HepG2 (cell line): ENCODE results near the gene SLC25A11. TPM values are rescaled to one million over a fixed set of nuclear protein-coding genes. Genes with fewer than 3 reads are reported as not detected.

Source experiments
- AGO1 ChIP-seq: fragments of 200-400 bp; formaldehyde crosslinking; IDR thresholded peaks from 2 replicates; pipeline ENCODE4 v1.6.1; 2017; ENCODE audit warnings: mild to moderate bottlenecking, low read depth, low read length, moderate library complexity; ENCODE audit not compliant: poor library complexity, severe bottlenecking
- DR1 ChIP-seq: sonication (generic); formaldehyde crosslinking; IDR thresholded peaks from 2 replicates; pipeline ENCODE4 v1.8.0; 2021; ENCODE audit warnings: mild to moderate bottlenecking, missing genetic modification reagents, inconsistent platforms
- ERF ChIP-seq: IDR thresholded peaks from 2 replicates; pipeline ENCODE4 v1.6.1; 2018; ENCODE audit warnings: missing biosample characterization, missing genetic modification reagents
- HIVEP1 ChIP-seq: sonication (generic); formaldehyde crosslinking; IDR thresholded peaks from 2 replicates; pipeline ENCODE4 v1.4.0; 2020; ENCODE audit warnings: mild to moderate bottlenecking, missing genetic modification reagents
- MAZ ChIP-seq, 2 experiments: sonication (generic) in 1 of 2; formaldehyde crosslinking in 1 of 2; IDR thresholded peaks; 2 replicates each; pipeline versions ENCODE4 v1.5.0 to v1.6.1; 2012 to 2020; ENCODE audit warnings: low read depth in 2 of 2, mild to moderate bottlenecking in 2 of 2, borderline replicate concordance in 1 of 2, improper control_type of control experiment in 1 of 2, low read length in 1 of 2, missing genetic modification reagents in 1 of 2, moderate library complexity in 1 of 2
- NFE2L2 ChIP-seq: fragments of 150-350 bp; IDR thresholded peaks from 2 replicates; pipeline ENCODE4 v1.6.1; 2014; ENCODE audit warnings: low read length
- NKX3-1 ChIP-seq: sonication (generic); formaldehyde crosslinking; IDR thresholded peaks from 2 replicates; pipeline ENCODE4 v1.5.0; 2020; ENCODE audit warnings: missing genetic modification reagents
- NR0B2 ChIP-seq: sonication (generic); formaldehyde crosslinking; IDR thresholded peaks from 2 replicates; pipeline ENCODE4 v1.4.0; 2020; ENCODE audit warnings: mild to moderate bottlenecking, missing genetic modification reagents
- POLR2A ChIP-seq, 2 experiments: IDR thresholded peaks; 2 replicates each; pipeline ENCODE4 v1.6.1; 2011; ENCODE audit warnings: low read depth in 2 of 2, low read length in 2 of 2, mild to moderate bottlenecking in 1 of 2, moderate library complexity in 1 of 2; ENCODE audit not compliant: insufficient read depth in 1 of 2
- SIN3A ChIP-seq: IDR thresholded peaks from 2 replicates; pipeline ENCODE4 v1.6.1; 2011; ENCODE audit warnings: low read depth, mild to moderate bottlenecking, control low read depth, low read length, borderline replicate concordance
- SP4 ChIP-seq: sonication (generic); formaldehyde crosslinking; IDR thresholded peaks from 2 replicates; pipeline ENCODE4 v1.8.1; 2023; ENCODE audit warnings: mild to moderate bottlenecking, missing genetic modification reagents
- SRY ChIP-seq: sonication (generic); formaldehyde crosslinking; IDR thresholded peaks from 2 replicates; pipeline ENCODE4 v1.8.0; 2022; ENCODE audit warnings: mild to moderate bottlenecking, missing genetic modification reagents
- TAF15 ChIP-seq: fragments of 200-400 bp; formaldehyde crosslinking; IDR thresholded peaks from one replicate; pipeline ENCODE4 v1.6.1; 2018; ENCODE audit warnings: mild to moderate bottlenecking, low read depth, low read length; ENCODE audit not compliant: poor library complexity, severe bottlenecking
- ZKSCAN8 ChIP-seq: IDR thresholded peaks from 2 replicates; pipeline ENCODE4 v1.6.1; 2016; ENCODE audit warnings: borderline replicate concordance, missing genetic modification reagents, missing compliant biosample characterization
- ZNF274 ChIP-seq: sonication (generic); formaldehyde crosslinking; IDR thresholded peaks from 2 replicates; pipeline ENCODE4 v1.5.1; 2020; ENCODE audit warnings: mild to moderate bottlenecking, missing genetic modification reagents
- ZNF280D ChIP-seq: sonication (generic); formaldehyde crosslinking; IDR thresholded peaks from 2 replicates; pipeline ENCODE4 v1.5.1; 2020; ENCODE audit warnings: mild to moderate bottlenecking, missing genetic modification reagents
- ZNF33A ChIP-seq: sonication (generic); formaldehyde crosslinking; IDR thresholded peaks from 2 replicates; pipeline ENCODE4 v1.5.1; 2020; ENCODE audit warnings: missing genetic modification reagents, mild to moderate bottlenecking, moderate library complexity, borderline replicate concordance
- ZNF34 ChIP-seq: sonication (generic); formaldehyde crosslinking; IDR thresholded peaks from 2 replicates; pipeline ENCODE4 v1.4.0; 2020; ENCODE audit warnings: mild to moderate bottlenecking, missing genetic modification reagents, borderline replicate concordance
- ZNF350 ChIP-seq: sonication (generic); formaldehyde crosslinking; IDR thresholded peaks from 2 replicates; pipeline ENCODE4 v1.4.0; 2020; ENCODE audit warnings: mild to moderate bottlenecking, low read depth, missing genetic modification reagents, borderline replicate concordance
- ZNF468 ChIP-seq: sonication (generic); formaldehyde crosslinking; IDR thresholded peaks from 2 replicates; pipeline ENCODE4 v1.8.0; 2022; ENCODE audit warnings: mild to moderate bottlenecking, moderate library complexity, missing genetic modification reagents
- ZNF501 ChIP-seq: sonication (generic); formaldehyde crosslinking; IDR thresholded peaks from 2 replicates; pipeline ENCODE4 v1.5.1; 2020; ENCODE audit warnings: mild to moderate bottlenecking, moderate library complexity, missing genetic modification reagents
- ZNF563 ChIP-seq: sonication (generic); formaldehyde crosslinking; IDR thresholded peaks from 2 replicates; pipeline ENCODE4 v1.8.0; 2022; ENCODE audit warnings: mild to moderate bottlenecking, moderate library complexity, missing genetic modification reagents
- ZNF564 ChIP-seq: sonication (generic); formaldehyde crosslinking; IDR thresholded peaks from 2 replicates; pipeline ENCODE4 v1.8.1; 2023; ENCODE audit warnings: mild to moderate bottlenecking, missing genetic modification reagents
- ZNF652 ChIP-seq: IDR thresholded peaks from 2 replicates; pipeline ENCODE4 v1.6.1; 2016; ENCODE audit warnings: low read depth, borderline replicate concordance
- ZNF703 ChIP-seq: sonication (generic); formaldehyde crosslinking; IDR thresholded peaks from 2 replicates; pipeline ENCODE4 v1.5.1; 2020; ENCODE audit warnings: missing genetic modification reagents, mild to moderate bottlenecking, moderate library complexity, borderline replicate concordance
- polyA plus RNA-seq, 8 experiments: library from polyadenylated mRNA; depleted of rRNA in 3 of 8; stranded (reverse) in 7 of 8; unstranded in 1 of 8; fragments of >200 nt; fragmentation: Illumina TruSeq in 4 of 8; extraction: Trizol in 4 of 8; gene quantifications; 2 replicates each; pipeline versions ENCODE4 v1.2.1 to v1.2.3, GENCODE V29; 2011 to 2016; ENCODE audit warnings: low read depth in 4 of 8, missing spikeins in 1 of 8, mixed read lengths in 1 of 8; ENCODE audit not compliant: insufficient read depth in 1 of 8
- total RNA-seq, 5 experiments: library from RNA; depleted of rRNA; stranded (reverse); fragments of >200 nt; fragmentation: Illumina TruSeq; extraction: Trizol; gene quantifications; 2 replicates each; pipeline ENCODE4 v1.2.3, GENCODE V29; 2016; ENCODE audit warnings: low read depth in 1 of 5
- TF ChIP-seq, protein P1 (sequence below): IDR thresholded peaks from 2 replicates; pipeline ENCODE4 v1.6.1; 2016

SLC25A11 gene
- total and polyA plus RNA-seq, 2 of the 13 experiments (the other 11 are each of a cell fraction or from before 2014, with no cell fraction given): 35.4 to 47.2 TPM

DNA sequence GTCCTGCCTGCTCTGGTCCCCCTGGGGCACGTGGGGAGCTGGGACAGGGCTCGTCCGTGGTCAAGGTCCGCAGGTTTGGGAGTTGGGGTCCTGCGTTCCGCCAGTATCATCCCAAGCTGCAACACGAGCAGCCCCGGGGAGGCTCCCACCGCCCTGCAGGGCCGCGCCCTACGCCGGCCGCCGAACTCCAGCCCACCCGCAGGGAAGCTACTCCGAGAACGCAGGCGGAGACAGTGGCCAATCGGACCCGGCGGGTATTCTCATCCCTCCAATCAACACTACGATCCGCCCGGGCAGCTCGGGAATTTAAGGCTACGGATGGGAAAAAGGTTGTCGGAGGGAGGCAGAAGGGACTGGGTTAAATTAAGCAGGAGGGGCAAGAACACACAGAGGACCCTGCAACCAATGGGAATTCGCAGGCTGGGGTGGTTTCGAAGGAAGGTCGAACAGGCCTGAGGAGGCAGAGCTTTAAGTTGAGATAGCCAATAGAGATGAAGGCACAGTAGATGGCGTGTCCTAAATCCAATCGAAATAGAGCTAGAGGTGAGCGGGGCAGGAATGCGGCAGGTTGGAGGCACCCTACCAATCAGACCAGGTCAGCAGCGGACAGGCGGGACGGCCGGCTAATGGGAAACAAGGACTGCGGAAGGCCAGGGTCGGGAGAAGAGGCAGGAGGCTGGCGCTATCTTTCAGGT, 27.1 kb upstream of the SLC25A11 start (continued):
- TF ChIP-seq POLR2A (IDR thresholded peaks at IDR 0.05; ENCODE audit: insufficient read depth in 1 of 2, low read depth in 2 of 2, low read length in 2 of 2) (no peak; a peak in 1 of 4 replicates), ZNF563 (CRISPR knock-in tag) (no peak), ZNF703 (CRISPR knock-in tag) (no peak), SRY (CRISPR knock-in tag) (no peak), ZNF652 (CRISPR knock-in tag) (peak; percentile 97), SP4 (peak; percentile 68; the same call in 1 of the 2 replicates), AGO1 (no peak), ERF (CRISPR knock-in tag) (0 out of 2 replicates have a peak, but pooled peaks have one; percentile 46), ZKSCAN8 (no peak), ZNF350 (CRISPR knock-in tag) (peak; percentile 59), NFE2L2 (no peak), ZNF468 (CRISPR knock-in tag) (no peak), DR1 (peak; percentile 46; the same call in 1 of the 2 replicates), ZNF33A (no peak), HIVEP1 (CRISPR knock-in tag) (no peak), ZNF34 (CRISPR knock-in tag) (no peak), SIN3A (no peak), ZNF274 (CRISPR knock-in tag) (peak; percentile 21; the same call in 1 of the 2 replicates), ZNF501 (peak; percentile 53; the same call in 1 of the 2 replicates), ZNF280D (CRISPR knock-in tag) (peak; percentile 26; the same call in 1 of the 2 replicates), NR0B2 (CRISPR knock-in tag) (no peak), MAZ (IDR thresholded peaks at IDR 0.05; ENCODE audit: borderline replicate concordance, low read depth, low read length) (peak; percentile 54; the same call in 1 of the 2 replicates), MAZ (CRISPR knock-in tag; IDR thresholded peaks at IDR 0.05; ENCODE audit: low read depth) (no peak), NKX3-1 (CRISPR knock-in tag) (no peak; the same call in none of the 2 replicates), ZNF564 (CRISPR knock-in tag) (no peak), TAF15 (no peak)
- TF ChIP-seq, protein P1, sequence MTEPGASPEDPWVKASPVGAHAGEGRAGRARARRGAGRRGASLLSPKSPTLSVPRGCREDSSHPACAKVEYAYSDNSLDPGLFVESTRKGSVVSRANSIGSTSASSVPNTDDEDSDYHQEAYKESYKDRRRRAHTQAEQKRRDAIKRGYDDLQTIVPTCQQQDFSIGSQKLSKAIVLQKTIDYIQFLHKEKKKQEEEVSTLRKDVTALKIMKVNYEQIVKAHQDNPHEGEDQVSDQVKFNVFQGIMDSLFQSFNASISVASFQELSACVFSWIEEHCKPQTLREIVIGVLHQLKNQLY (CRISPR knock-in tag): no peak
